HCT116 (cell line): ENCODE results near the gene PDE2A. TPM values are rescaled to one million over a fixed set of nuclear protein-coding genes. Genes with fewer than 3 reads are reported as not detected.

Experiments used
- ATAC-seq: fragments of 200-7000 bp; cut with Tn5 transposase; 2 replicates; pipeline ENCODE4 v1.9.1; 2020; ENCODE audit warnings: mild to moderate bottlenecking, moderate library complexity
- BruUV-seq: library from RNA; stranded (reverse); fragments of 400-500 nt; replicated peaks from 2 replicates; lab custom pipeline; 2021; lab: Mats Ljungman, UMichigan
- CTCF ChIA-PET: fragments of 300-600 bp; sonication (Branson Sonifier 250); formaldehyde crosslinking; loops from one replicate; lab custom pipeline; 2021; ENCODE audit warnings: antibody characterized with exemption; lab: Charles Lee
- POLR2A ChIA-PET: fragments of 300-600, 350-600 bp; sonication (Branson Sonifier 250); formaldehyde crosslinking; loops from one replicate; lab custom pipeline; 2021; ENCODE audit warnings: antibody characterized with exemption; lab: Charles Lee
- RAD21 ChIA-PET, 2 experiments: fragments of 300-600 bp; sonication (Branson Sonifier 250); formaldehyde crosslinking; loops; one replicate each; lab custom pipeline; 2023; ENCODE audit warnings: low total read pairs in 2 of 2; ENCODE audit not compliant: uncharacterized antibody in 2 of 2, unreplicated experiment in 2 of 2, low non-redundant PET in 1 of 2; lab: Charles Lee
- DNase-seq: peaks from one replicate; pipeline ENCODE4 v3.0.0-alpha.2; 2010; ENCODE audit warnings: low read depth, low spot score
- H2AFZ ChIP-seq: fragments of 200-600 bp; shearing (Covaris generic), sonication (generic); 2 replicates; pipeline ENCODE4 v1.6.1; 2017; ENCODE audit warnings: low read depth, mixed run types, mixed read lengths, antibody characterized with exemption, low read length; ENCODE audit not compliant: poor library complexity, severe bottlenecking
- H3K27ac ChIP-seq: 2 replicates; pipeline ENCODE4 v1.5.1; 2012; ENCODE audit warnings: low read depth, low read length
- H3K27me3 ChIP-seq: fragments of 200-600 bp; sonication (generic); 2 replicates; pipeline ENCODE4 v1.6.1; 2016; ENCODE audit warnings: mixed run types, low read length, mixed read lengths; ENCODE audit not compliant: insufficient read depth
- H3K36me3 ChIP-seq, 2 experiments: fragments of 200-500 bp in 1 of 2; fragments of 200-600 bp in 1 of 2; sonication (Bioruptor generic) in 1 of 2; sonication (generic) in 1 of 2; 2 replicates each; pipeline versions ENCODE4 v1.5.1 to v1.6.1; 2014 to 2016; ENCODE audit warnings: low read length in 2 of 2, inconsistent platforms in 1 of 2, mixed read lengths in 1 of 2, mixed run types in 1 of 2; ENCODE audit not compliant: insufficient read depth in 2 of 2, control insufficient read depth in 1 of 2
- H3K4me1 ChIP-seq, 2 experiments: fragments of 200-600 bp in 1 of 2; sonication (generic) in 1 of 2; 2 replicates each; pipeline versions ENCODE4 v1.5.1 to v1.6.1; 2012 to 2017; ENCODE audit warnings: low read length in 2 of 2, inconsistent platforms in 1 of 2, mild to moderate bottlenecking in 1 of 2, mixed read lengths in 1 of 2, mixed run types in 1 of 2, moderate library complexity in 1 of 2; ENCODE audit not compliant: insufficient read depth in 2 of 2, control insufficient read depth in 1 of 2
- H3K4me2 ChIP-seq: fragments of 200-600 bp; sonication (generic); 2 replicates; pipeline ENCODE4 v1.6.1; 2017; ENCODE audit warnings: mixed run types, low read length, mixed read lengths
- H3K4me3 ChIP-seq, 2 experiments: fragments of 200-600 bp in 1 of 2; sonication (generic) in 1 of 2; replicated peaks in 1 of 2; 2 replicates each; pipeline ENCODE4 v1.5.1; 2011 to 2016; ENCODE audit warnings: low read length in 2 of 2, control low read depth in 1 of 2, low read depth in 1 of 2, mild to moderate bottlenecking in 1 of 2, mixed read lengths in 1 of 2, mixed run types in 1 of 2
- H3K79me2 ChIP-seq: fragments of 200-600 bp; sonication (generic); 2 replicates; pipeline ENCODE4 v1.6.1; 2017; ENCODE audit warnings: mild to moderate bottlenecking, mixed run types, low read length, moderate library complexity, mixed read lengths; ENCODE audit not compliant: insufficient read depth
- H3K9ac ChIP-seq: fragments of 200-600 bp; sonication (generic); 2 replicates; pipeline ENCODE4 v1.6.1; 2016; ENCODE audit warnings: low read length, mixed read lengths
- H3K9me2 ChIP-seq: fragments of 200-600 bp; sonication (generic), shearing (Covaris generic); 2 replicates; pipeline ENCODE4 v1.6.1; 2017; ENCODE audit warnings: mixed run types, mild to moderate bottlenecking, moderate library complexity; ENCODE audit not compliant: insufficient read depth
- H3K9me3 ChIP-seq, 2 experiments: fragments of 200-500 bp in 1 of 2; fragments of 200-600 bp in 1 of 2; sonication (Bioruptor generic) in 1 of 2; sonication (generic) in 1 of 2; 2 replicates each; pipeline ENCODE4 v1.6.1; 2014 to 2017; ENCODE audit warnings: low read length in 2 of 2, mixed read lengths in 2 of 2, inconsistent platforms in 1 of 2, low read depth in 1 of 2, mild to moderate bottlenecking in 1 of 2, mixed run types in 1 of 2, moderate library complexity in 1 of 2; ENCODE audit not compliant: control insufficient read depth in 1 of 2, insufficient read depth in 1 of 2
- H4K20me1 ChIP-seq: fragments of 200-600 bp; sonication (generic), shearing (Covaris generic); 2 replicates; pipeline ENCODE4 v1.6.1; 2017; ENCODE audit warnings: mixed run types, mild to moderate bottlenecking, moderate library complexity; ENCODE audit not compliant: insufficient read depth
- CBX3 ChIP-seq: IDR thresholded peaks from 2 replicates; pipeline ENCODE4 v1.6.1; 2012; ENCODE audit warnings: low read depth
- CEBPB ChIP-seq: IDR thresholded peaks from 2 replicates; pipeline ENCODE4 v1.6.1; 2012; ENCODE audit warnings: low read depth
- CTCF ChIP-seq, 3 experiments: fragments of 200-600 bp in 1 of 3; sonication (generic) in 1 of 3; IDR thresholded peaks in 2 of 3; conservative IDR thresholded peaks in 1 of 3; 2 replicates each; pipeline ENCODE4 v1.5.1; 2012 to 2017; ENCODE audit warnings: low read depth in 2 of 3, low read length in 2 of 3, antibody characterized with exemption in 1 of 3, borderline replicate concordance in 1 of 3, control low read depth in 1 of 3, mild to moderate bottlenecking in 1 of 3, mixed read lengths in 1 of 3, mixed run types in 1 of 3, moderate library complexity in 1 of 3; ENCODE audit not compliant: insufficient read depth in 1 of 3
- EGR1 ChIP-seq: IDR thresholded peaks from 2 replicates; pipeline ENCODE4 v1.6.1; 2012; ENCODE audit warnings: low read depth
- ELF1 ChIP-seq: IDR thresholded peaks from 2 replicates; pipeline ENCODE4 v1.6.1; 2012; ENCODE audit warnings: low read depth, borderline replicate concordance
- EZH2 ChIP-seq: fragments of 200-600 bp; sonication (generic); IDR thresholded peaks from 2 replicates; pipeline ENCODE4 v1.6.1; 2017; ENCODE audit warnings: antibody characterized with exemption, mixed run types
- EZH2phosphoT487 ChIP-seq: fragments of 200-600 bp; IDR thresholded peaks from 2 replicates; pipeline ENCODE4 v1.6.1; 2018; ENCODE audit warnings: antibody characterized with exemption, borderline replicate concordance
- JUND ChIP-seq: IDR thresholded peaks from 2 replicates; pipeline ENCODE4 v1.6.1; 2012
- MAX ChIP-seq: IDR thresholded peaks from 2 replicates; pipeline ENCODE4 v1.6.1; 2012
- POLR2A ChIP-seq: IDR thresholded peaks from 2 replicates; pipeline ENCODE4 v1.7.0; 2011; ENCODE audit warnings: borderline replicate concordance; ENCODE audit not compliant: insufficient read depth, insufficient read length; ENCODE audit errors: extremely low read depth
- POLR2AphosphoS5 ChIP-seq: IDR thresholded peaks from 2 replicates; pipeline ENCODE4 v1.6.1; 2011; ENCODE audit warnings: mild to moderate bottlenecking, low read depth, low read length, moderate library complexity
- RAD21 ChIP-seq: IDR thresholded peaks from 2 replicates; pipeline ENCODE4 v1.6.1; 2012; ENCODE audit warnings: low read depth, mild to moderate bottlenecking
- REST ChIP-seq: IDR thresholded peaks from 2 replicates; pipeline ENCODE4 v1.6.1; 2012; ENCODE audit warnings: low read depth
- SIN3A ChIP-seq: IDR thresholded peaks from 2 replicates; pipeline ENCODE4 v1.6.1; 2012; ENCODE audit warnings: low read depth
- SP1 ChIP-seq: IDR thresholded peaks from 2 replicates; pipeline ENCODE4 v1.6.1; 2012; ENCODE audit warnings: low read depth
- SRF ChIP-seq: IDR thresholded peaks from 2 replicates; pipeline ENCODE4 v1.6.1; 2012; ENCODE audit warnings: low read depth
- TCF7L2 ChIP-seq: IDR thresholded peaks from 2 replicates; pipeline ENCODE4 v1.7.0; 2011; ENCODE audit warnings: borderline replicate concordance, inconsistent platforms; ENCODE audit not compliant: insufficient read depth, insufficient read length; ENCODE audit errors: extremely low read depth
- ZNF274 ChIP-seq: fragments of 200-500 bp; sonication (Bioruptor generic); IDR thresholded peaks from 2 replicates; pipeline ENCODE4 v1.6.1; 2014; ENCODE audit warnings: mild to moderate bottlenecking, low read depth, low read length, inconsistent platforms
- intact Hi-C: fragments of 100-400 bp; cut with micrococcal nuclease; formaldehyde crosslinking; loops from 2 replicates; pipeline ENCODE4 v1.10.0; 2022
- total RNA-seq: library from RNA; stranded (reverse); gene quantifications from one replicate; pipeline ENCODE4 v1.2.1, GENCODE V29; 2021; ENCODE audit not compliant: unreplicated experiment

PDE2A gene
- total RNA-seq, 1 experiment from 2014 or later, result 7.6 TPM

- ChIA-PET CTCF (no interaction called here), POLR2A (no interaction called here), RAD21 (no interaction called here)
- intact Hi-C loops, result no loop called here
- no peaks in the 10 kb centered on the region for H3K9me2 ChIP-seq
- H3K36me3 ChIP-seq, result peaks cover 0 to 10% of the 10 kb centered on the region in 2 experiments; a peak in 2 of 4 replicates
- no TSS peak for BruUV-seq
- DNase-seq, result no peak
- ATAC-seq, result no peak
- no peaks in the 10 kb centered on the region for H4K20me1 ChIP-seq
- H3K4me3 ChIP-seq, result no peak overlapping the region
- no peaks in the 10 kb centered on the region for H3K27me3 ChIP-seq
- no peaks in the 10 kb centered on the region for H3K4me1 ChIP-seq
- no peaks in the 10 kb centered on the region for H3K9me3 ChIP-seq
- no peak overlapping the region for H3K27ac ChIP-seq
- no peak overlapping the region for H3K9ac ChIP-seq
- H3K4me2 ChIP-seq, result no peak overlapping the region
- no peak overlapping the region for H2AFZ ChIP-seq
- TF ChIP-seq RAD21, result no peak
- no peak for TF ChIP-seq SP1
- TF ChIP-seq EGR1, result no peak
- no peak for TF ChIP-seq SIN3A
- no peak for TF ChIP-seq POLR2AphosphoS5
- TF ChIP-seq EZH2, result no peak
- no peak for TF ChIP-seq POLR2A
- TF ChIP-seq ZNF274, result no peak
- TF ChIP-seq SRF, result no peak
- no peak for TF ChIP-seq MAX
- no peak for TF ChIP-seq CBX3
- TF ChIP-seq EZH2phosphoT487, result no peak
- TF ChIP-seq ELF1, result no peak
- no peak for TF ChIP-seq TCF7L2
- TF ChIP-seq JUND, result no peak
- TF ChIP-seq REST, result no peak
- TF ChIP-seq CEBPB, result no peak
- no peak for TF ChIP-seq CTCF (IDR thresholded peaks at IDR 0.05 in 2 of 3, conservative IDR thresholded peaks at IDR 0.05 in 1 of 3; ENCODE audit: borderline replicate concordance in 1 of 3, insufficient read depth in 1 of 3, low read depth in 2 of 3, low read length in 2 of 3)
- no peaks in the 10 kb centered on the region for H3K79me2 ChIP-seq
Measured at GRCh38 chr11:72711141-72711540, 36.9 kb upstream of the PDE2A start.
